ENCODE measurements around the gene USP25.
A peak's percentile ranks its signal among the peaks of the same experiment; 100 is the strongest.

The USP25 gene

DNA sequence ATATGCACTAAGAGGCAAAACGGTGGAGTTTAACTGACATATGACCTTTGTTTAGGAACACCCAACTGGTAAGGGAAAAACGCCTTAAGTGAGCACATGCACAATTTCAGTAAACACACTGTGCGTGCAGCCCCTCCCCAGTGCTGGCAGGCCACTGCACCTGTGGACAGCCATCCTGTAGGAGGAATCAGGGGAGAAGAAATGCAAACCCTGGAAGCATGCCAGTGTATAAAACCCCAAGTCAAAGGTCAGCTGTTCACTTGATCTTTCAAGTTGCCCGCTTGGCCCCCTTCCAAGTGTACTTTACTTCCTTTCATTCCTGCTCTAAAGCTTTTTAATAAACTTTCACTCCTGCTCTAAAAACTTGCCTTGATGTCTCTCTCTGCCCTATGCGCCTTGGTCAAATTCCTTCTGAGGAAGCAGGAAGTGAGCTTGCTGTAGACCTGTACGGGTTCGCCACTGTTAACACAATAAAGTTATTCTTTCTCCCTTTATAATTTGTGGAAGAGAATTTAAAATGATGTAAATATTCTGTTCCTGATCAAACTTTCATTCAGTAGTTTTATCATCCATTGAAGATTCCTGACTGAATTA, 31.8 kb downstream of the USP25 start:
- Histone ChIP-seq H3K9me3 (ENCODE audit: insufficient read depth, low read length, severe bottlenecking) (no peaks in the 10 kb centered on the region), H3K4me3 (ENCODE audit: low read depth in 1 of 2, low read length in 2 of 2) (no peak overlapping the region), H4K20me1 (ENCODE audit: insufficient read depth, low read length) (peaks cover 26% of the 10 kb centered on the region), H3K4me2 (ENCODE audit: insufficient read depth, low read length) (no peak overlapping the region), H3K4me1 (ENCODE audit: insufficient read depth, low read length) (peaks cover 8% of the 10 kb centered on the region), H3K27me3 (ENCODE audit: insufficient read depth, low read length, poor library complexity) (no peaks in the 10 kb centered on the region), H2AFZ (ENCODE audit: low read depth, low read length) (no peak overlapping the region), H3K79me2 (ENCODE audit: insufficient read depth, low read length) (peaks cover 86% of the 10 kb centered on the region), H3K27ac (ENCODE audit: low read length) (0 out of 2 replicates have a peak overlapping the region, but pooled peaks have one; percentile 12), H3K9ac (ENCODE audit: low read depth, low read length) (no peak overlapping the region), H3K36me3 (ENCODE audit: insufficient read depth, low read length) (peaks cover 5% of the 10 kb centered on the region; the same call in 1 of the 2 replicates)
- DNase-seq = no peak
- peak; percentile 44 for ATAC-seq (ENCODE audit: insufficient read depth, low read depth)
- TF ChIP-seq EZH2 (IDR thresholded peaks at IDR 0.05; ENCODE audit: borderline replicate concordance, low read depth, low read length, severe bottlenecking) = no peak
- TF ChIP-seq, protein P1, sequence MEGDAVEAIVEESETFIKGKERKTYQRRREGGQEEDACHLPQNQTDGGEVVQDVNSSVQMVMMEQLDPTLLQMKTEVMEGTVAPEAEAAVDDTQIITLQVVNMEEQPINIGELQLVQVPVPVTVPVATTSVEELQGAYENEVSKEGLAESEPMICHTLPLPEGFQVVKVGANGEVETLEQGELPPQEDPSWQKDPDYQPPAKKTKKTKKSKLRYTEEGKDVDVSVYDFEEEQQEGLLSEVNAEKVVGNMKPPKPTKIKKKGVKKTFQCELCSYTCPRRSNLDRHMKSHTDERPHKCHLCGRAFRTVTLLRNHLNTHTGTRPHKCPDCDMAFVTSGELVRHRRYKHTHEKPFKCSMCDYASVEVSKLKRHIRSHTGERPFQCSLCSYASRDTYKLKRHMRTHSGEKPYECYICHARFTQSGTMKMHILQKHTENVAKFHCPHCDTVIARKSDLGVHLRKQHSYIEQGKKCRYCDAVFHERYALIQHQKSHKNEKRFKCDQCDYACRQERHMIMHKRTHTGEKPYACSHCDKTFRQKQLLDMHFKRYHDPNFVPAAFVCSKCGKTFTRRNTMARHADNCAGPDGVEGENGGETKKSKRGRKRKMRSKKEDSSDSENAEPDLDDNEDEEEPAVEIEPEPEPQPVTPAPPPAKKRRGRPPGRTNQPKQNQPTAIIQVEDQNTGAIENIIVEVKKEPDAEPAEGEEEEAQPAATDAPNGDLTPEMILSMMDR (IDR thresholded peaks at IDR 0.05; ENCODE audit: borderline replicate concordance, extremely low read depth, low read length, poor library complexity, severe bottlenecking) = no peak

DNA sequence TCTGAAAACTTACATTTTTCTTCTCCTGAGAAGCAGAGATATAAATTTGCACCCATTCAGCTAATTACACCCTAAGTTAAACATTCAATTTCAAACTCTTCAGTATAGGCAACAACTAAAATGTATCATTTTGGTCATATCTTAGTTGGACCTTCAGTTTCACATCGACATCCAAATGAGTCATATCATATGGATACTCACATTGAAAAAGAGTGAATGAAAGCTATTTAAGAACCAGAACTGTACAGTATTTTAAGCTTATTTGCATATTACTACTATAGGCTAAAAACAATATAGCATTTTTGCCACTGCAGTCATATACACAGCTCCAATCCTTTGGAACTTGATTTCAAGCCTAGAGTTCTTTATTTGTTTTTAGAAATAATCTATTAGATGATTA, 33.6 kb downstream of the USP25 start:
- TF ChIP-seq, protein P1 (IDR thresholded peaks at IDR 0.05; ENCODE audit: borderline replicate concordance, extremely low read depth, low read length, poor library complexity, severe bottlenecking) = no peak
- TF ChIP-seq EZH2 (IDR thresholded peaks at IDR 0.05; ENCODE audit: borderline replicate concordance, low read depth, low read length, severe bottlenecking) = no peak
- no peak overlapping the region for H3K4me3 ChIP-seq (ENCODE audit: low read depth in 1 of 2, low read length in 2 of 2)
- H3K9ac ChIP-seq (ENCODE audit: low read depth, low read length) = no peak overlapping the region
- no peak overlapping the region for H3K27ac ChIP-seq (ENCODE audit: low read length)
- H4K20me1 ChIP-seq (ENCODE audit: insufficient read depth, low read length) = peaks cover 26% of the 10 kb centered on the region
- H3K36me3 ChIP-seq (ENCODE audit: insufficient read depth, low read length) = peaks cover 19% of the 10 kb centered on the region; the same call in 1 of the 2 replicates
- H3K79me2 ChIP-seq (ENCODE audit: insufficient read depth, low read length) = peaks cover 82% of the 10 kb centered on the region
- H3K27me3 ChIP-seq (ENCODE audit: insufficient read depth, low read length, poor library complexity) = no peaks in the 10 kb centered on the region
- ATAC-seq (ENCODE audit: insufficient read depth, low read depth) = no peak
- H3K4me2 ChIP-seq (ENCODE audit: insufficient read depth, low read length) = no peak overlapping the region
- DNase-seq = no peak
- H2AFZ ChIP-seq (ENCODE audit: low read depth, low read length) = no peak overlapping the region
- no peaks in the 10 kb centered on the region for H3K9me3 ChIP-seq (ENCODE audit: insufficient read depth, low read length, severe bottlenecking)
- H3K4me1 ChIP-seq (ENCODE audit: insufficient read depth, low read length) = peaks cover 8% of the 10 kb centered on the region

DNA sequence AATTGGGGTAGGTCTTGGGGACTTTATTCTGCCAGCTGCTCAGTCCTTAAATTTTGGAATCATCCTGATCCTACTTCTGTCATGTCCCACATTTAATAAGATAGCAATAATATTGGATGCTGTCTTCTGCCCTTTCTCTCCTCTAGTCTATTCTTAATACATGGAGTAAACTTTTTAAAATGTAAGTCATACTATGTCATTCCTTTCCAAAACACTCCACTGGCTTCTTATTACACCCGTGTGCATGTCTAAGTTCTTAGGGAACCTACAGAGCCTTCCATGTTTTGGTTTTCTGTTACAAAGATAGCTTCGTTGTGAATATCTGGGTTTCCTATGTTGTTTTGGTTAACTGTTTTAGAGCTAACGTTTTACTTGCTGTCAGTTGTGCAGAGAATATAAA, 35.1 kb downstream of the USP25 start:
- ATAC-seq (ENCODE audit: insufficient read depth, low read depth) = no peak
- Histone ChIP-seq H3K9ac (ENCODE audit: low read depth, low read length) (no peak overlapping the region), H3K4me3 (ENCODE audit: low read depth in 1 of 2, low read length in 2 of 2) (no peak overlapping the region), H3K27me3 (ENCODE audit: insufficient read depth, low read length, poor library complexity) (no peaks in the 10 kb centered on the region), H3K9me3 (ENCODE audit: insufficient read depth, low read length, severe bottlenecking) (no peaks in the 10 kb centered on the region), H3K4me1 (ENCODE audit: insufficient read depth, low read length) (peaks cover 8% of the 10 kb centered on the region), H4K20me1 (ENCODE audit: insufficient read depth, low read length) (peaks cover 21% of the 10 kb centered on the region), H3K36me3 (ENCODE audit: insufficient read depth, low read length) (peaks cover 23% of the 10 kb centered on the region; the same call in 1 of the 2 replicates), H3K79me2 (ENCODE audit: insufficient read depth, low read length) (peaks cover 70% of the 10 kb centered on the region), H2AFZ (ENCODE audit: low read depth, low read length) (no peak overlapping the region), H3K4me2 (ENCODE audit: insufficient read depth, low read length) (no peak overlapping the region), H3K27ac (ENCODE audit: low read length) (no peak overlapping the region)
- DNase-seq = no peak
- no peak for TF ChIP-seq EZH2 (IDR thresholded peaks at IDR 0.05; ENCODE audit: borderline replicate concordance, low read depth, low read length, severe bottlenecking)
- TF ChIP-seq, protein P1 (IDR thresholded peaks at IDR 0.05; ENCODE audit: borderline replicate concordance, extremely low read depth, low read length, poor library complexity, severe bottlenecking) = no peak

Measured in DND-41 (cell line).